H1 (cell line): Measurements from ENCODE around the gene ACVR2B. TPM values are rescaled to one million over a fixed set of nuclear protein-coding genes. Genes with fewer than 3 reads are reported as not detected.

Source experiments
- CTBP2 ChIP-seq: IDR thresholded peaks from 2 replicates; pipeline ENCODE4 v1.7.0; 2011; ENCODE audit warnings: borderline replicate concordance, mild to moderate bottlenecking, moderate library complexity, mixed read lengths, low read length; ENCODE audit not compliant: insufficient read depth, insufficient read length
- GTF2F1 ChIP-seq: IDR thresholded peaks from 2 replicates; pipeline ENCODE4 v1.6.1; 2012; ENCODE audit warnings: low read depth, low read length, improper control_type of control experiment, borderline replicate concordance
- HDAC2 ChIP-seq, 2 experiments: fragments of 300-600 bp in 1 of 2; sonication (generic) in 1 of 2; IDR thresholded peaks; 2 replicates each; pipeline ENCODE4 v1.6.1; 2011 to 2012; ENCODE audit warnings: low read depth in 2 of 2, low read length in 2 of 2, mild to moderate bottlenecking in 2 of 2, moderate library complexity in 2 of 2, borderline replicate concordance in 1 of 2, inconsistent platforms in 1 of 2
- NANOG ChIP-seq: IDR thresholded peaks from 2 replicates; pipeline ENCODE4 v1.6.1; 2011; ENCODE audit warnings: low read length, low read depth, mild to moderate bottlenecking, inconsistent platforms; ENCODE audit not compliant: insufficient read depth, poor library complexity, severe bottlenecking
- POLR2AphosphoS5 ChIP-seq: IDR thresholded peaks from 2 replicates; pipeline ENCODE4 v1.6.1; 2011; ENCODE audit warnings: low read depth, low read length
- YY1 ChIP-seq: IDR thresholded peaks from 2 replicates; pipeline ENCODE4 v1.6.1; 2011; ENCODE audit warnings: low read depth, mild to moderate bottlenecking, low read length
- polyA plus RNA-seq, 7 experiments: library from polyadenylated mRNA; depleted of rRNA in 3 of 7; stranded (reverse) in 5 of 7; unstranded in 2 of 7; fragments of >200 nt in 5 of 7; fragments of 200-250 nt in 2 of 7; gene quantifications; 1 replicate in 5 of 7; 2 replicates in 1 of 7; 4 replicates in 1 of 7; pipeline versions ENCODE4 v1.2.1 to v1.2.3, GENCODE V29; 2011 to 2013; ENCODE audit warnings: missing spikeins in 2 of 7, mixed read lengths in 2 of 7
- total RNA-seq: library from RNA; stranded (reverse); fragmentation: NEBNext Ultra II Directional; extraction: Animal tissue kit (Norgen Biotek cat#: 25700); gene quantifications from 2 replicates; pipeline ENCODE4 v1.2.1, GENCODE V29; 2021
- TF ChIP-seq, protein P1 (sequence below): IDR thresholded peaks from 2 replicates; pipeline ENCODE4 v1.6.1; 2012; ENCODE audit warnings: inconsistent platforms

Gene ACVR2B
- total and polyA plus RNA-seq, 2 of the 8 experiments (the other 6 are each of a cell fraction or from before 2014, with no cell fraction given) = 24.7 to 109 TPM

DNA sequence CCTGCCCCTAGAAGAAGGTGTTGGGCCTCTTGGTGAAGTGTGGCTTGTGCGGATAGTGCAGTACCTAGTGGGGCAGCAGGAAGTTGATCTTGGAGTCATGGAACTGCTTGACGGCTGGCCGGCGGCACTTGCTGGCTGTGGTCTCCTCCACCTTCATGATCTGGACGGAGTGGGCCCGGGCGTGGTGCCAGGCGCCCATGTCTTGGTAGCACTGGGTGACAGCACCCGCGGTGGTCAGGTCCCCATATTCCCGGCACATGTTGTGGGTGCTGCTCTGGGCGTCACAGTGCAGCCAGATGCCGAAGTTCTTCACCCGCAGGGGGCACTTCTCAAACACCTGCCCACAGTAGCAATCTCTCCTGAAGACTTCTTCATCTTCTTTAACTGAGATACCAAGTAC is 73.1 kb downstream of the ACVR2B start (continued):
- TF ChIP-seq HDAC2 (IDR thresholded peaks at IDR 0.05; ENCODE audit: borderline replicate concordance in 1 of 2, low read depth in 2 of 2, low read length in 2 of 2) (no peak), YY1 (no peak), CTBP2 (no peak), GTF2F1 (no peak), POLR2AphosphoS5 (no peak), NANOG (no peak)
- TF ChIP-seq, protein P1, sequence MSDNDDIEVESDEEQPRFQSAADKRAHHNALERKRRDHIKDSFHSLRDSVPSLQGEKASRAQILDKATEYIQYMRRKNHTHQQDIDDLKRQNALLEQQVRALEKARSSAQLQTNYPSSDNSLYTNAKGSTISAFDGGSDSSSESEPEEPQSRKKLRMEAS = no peak
